Ovary (tissue), 9 donors: ENCODE data around the gene WWOX. TPM values are rescaled to one million over a fixed set of nuclear protein-coding genes. Genes with fewer than 3 reads are reported as not detected.

Experiments used
- DNase-seq, 5 donors: peaks; one replicate each; pipeline ENCODE4 v3.0.0-alpha.2; 2019 to 2020
- H3K27ac ChIP-seq, 2 donors: fragments of 200-600 bp; one replicate each; pipeline versions ENCODE4 v1.5.1 to v1.8.0; 2019 to 2022
- H3K27me3 ChIP-seq: fragments of 200-600 bp; one replicate; pipeline ENCODE4 v1.8.0; 2022
- H3K36me3 ChIP-seq: fragments of 200-600 bp; sonication (generic); one replicate; pipeline ENCODE4 v1.5.1; 2019
- H3K4me1 ChIP-seq: one replicate; pipeline ENCODE4 v1.8.1; 2013; ENCODE audit warnings: mild to moderate bottlenecking, moderate library complexity; ENCODE audit not compliant: insufficient read depth
- H3K4me3 ChIP-seq: fragments of 200-600 bp; sonication (generic); one replicate; pipeline ENCODE4 v1.5.1; 2017
- H3K9me3 ChIP-seq, 2 donors: fragments of 200-600 bp in 1 of 2; sonication (generic) in 1 of 2; one replicate each; pipeline versions ENCODE4 v1.5.1 to v1.8.1; 2013 to 2019; ENCODE audit warnings: mild to moderate bottlenecking in 1 of 2, moderate library complexity in 1 of 2
- CTCF ChIP-seq, 3 donors: fragments of 450-650 bp in 2 of 3; fragments of 200-600 bp in 1 of 3; IDR thresholded peaks; one replicate each; pipeline versions ENCODE4 v1.5.1 to v1.8.0; 2016 to 2022; ENCODE audit warnings: antibody characterized with exemption in 3 of 3, mild to moderate bottlenecking in 1 of 3
- EP300 ChIP-seq: sonication (generic); formaldehyde crosslinking; IDR thresholded peaks from one replicate; pipeline ENCODE4 v1.6.1; 2017; ENCODE audit warnings: antibody characterized with exemption
- POLR2A ChIP-seq: fragments of 450-650 bp; IDR thresholded peaks from one replicate; pipeline ENCODE4 v1.6.1; 2017; ENCODE audit warnings: antibody characterized with exemption, mild to moderate bottlenecking, moderate library complexity
- WGBS, 3 donors: extraction: QIAGEN DNeasy Blood & Tissue Kit in 1 of 3; methylation state at CpG; one replicate each; pipeline versions ENCODE4 v1.1.5 to v1.1.7; 2013 to 2017; 5-methylcytosine and 5-hydroxymethylcytosine counted together
- intact Hi-C, 4 donors: fragments of 100-400 bp; cut with DNase I; formaldehyde crosslinking; loops; one replicate each; pipeline versions ENCODE4 v1.11.0 to v1.15.1; 2022 to 2023
- polyA plus RNA-seq, 2 donors: library from polyadenylated mRNA; stranded (reverse); fragments of 200-250 nt in 1 of 2; fragments of 350-450 nt in 1 of 2; fragmentation: Illumina TruSeq in 1 of 2; extraction: RNeasy Lipid Tissue Mini Kit (QIAGEN cat#74804) in 1 of 2; gene quantifications; one replicate each; pipeline ENCODE4 v1.2.3, GENCODE V29; 2013 to 2014
- total RNA-seq, 7 donors: library from RNA; depleted of rRNA in 2 of 7; stranded (reverse); fragments of >200 nt in 2 of 7; fragmentation: NEBNext Ultra II Directional in 3 of 7; extraction: Animal tissue kit (Norgen Biotek cat#: 25700) in 3 of 7; gene quantifications; one replicate each; pipeline versions ENCODE4 v1.1.0 to v1.2.4, GENCODE V29; 2016 to 2023
- donor health status: DM: no; HTN: no; CAD: no; lungs with moderate emphysema.
- donor health status: DM: no; HTN: no; CAD: no.
- donor health status: Bipolar disorder and iron deficiency.
- donor health status: DM: yes; HTN: yes; CAD: no.
- donor health status: DM: no; HTN: no; CAD: no.
- donor health status: DM: yes; HTN: yes; CAD: no.

Gene WWOX
- total and polyA plus RNA-seq, 9 donors = 11.0 to 40.5 (median 25.2) TPM

DNA sequence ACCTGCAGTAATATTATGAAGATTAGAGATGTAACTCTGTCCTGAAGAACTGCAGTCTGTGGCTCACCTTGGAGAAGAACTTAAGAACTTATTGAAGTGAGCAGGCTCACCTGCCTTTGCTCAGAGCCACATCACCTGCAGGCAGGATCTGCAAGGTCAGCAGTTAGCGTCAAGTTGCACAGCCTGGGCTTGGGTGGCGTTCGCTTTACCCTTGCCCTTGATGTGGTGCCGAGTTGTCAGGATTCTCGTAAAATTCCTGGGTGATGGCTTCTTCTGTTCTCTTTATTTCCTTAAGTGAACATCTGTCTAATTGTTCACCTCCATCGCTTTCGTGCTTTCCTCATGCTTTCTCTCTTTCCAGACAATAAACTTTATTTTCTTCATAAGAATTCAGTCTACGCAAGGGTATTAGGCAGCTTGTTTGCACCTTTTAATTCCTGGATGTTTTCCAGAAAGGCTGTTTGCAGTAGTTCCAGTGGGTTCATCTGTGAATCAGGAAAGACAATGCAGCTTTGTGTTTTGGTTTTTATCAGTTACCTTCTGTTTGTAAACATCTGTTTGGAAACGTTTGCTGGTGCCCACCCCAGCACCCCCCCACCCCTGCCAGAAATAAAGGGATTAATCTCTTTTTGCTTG lies 254.3 kb downstream of the WWOX start:
- no peak overlapping the region for H3K27ac ChIP-seq
- H3K9me3 ChIP-seq = no peaks in the 10 kb centered on the region
- no peak for DNase-seq
- intact Hi-C loops = no loop called here
- H3K27me3 ChIP-seq = no peaks in the 10 kb centered on the region
- no peak overlapping the region for H3K4me3 ChIP-seq
- TF ChIP-seq CTCF (IDR thresholded peaks at IDR 0.05) (no peak), POLR2A (no peak), EP300 (no peak)
- 70 to 76% (median 73%) methylated on average over 9 of the region's 9 CpGs for WGBS, 3 donors
- no peaks in the 10 kb centered on the region for H3K36me3 ChIP-seq
- H3K4me1 ChIP-seq = no peaks in the 10 kb centered on the region

- intact Hi-C loops = no loop called here
- TF ChIP-seq POLR2A (no peak), EP300 (no peak), CTCF (IDR thresholded peaks at IDR 0.05) (no peak)
- WGBS, 3 donors = 70 to 78% (median 78%) methylated on average over 6 of the region's 6 CpGs
Observed at GRCh38 chr16:78362524-78363135, 263.2 kb downstream of the WWOX start.

DNA sequence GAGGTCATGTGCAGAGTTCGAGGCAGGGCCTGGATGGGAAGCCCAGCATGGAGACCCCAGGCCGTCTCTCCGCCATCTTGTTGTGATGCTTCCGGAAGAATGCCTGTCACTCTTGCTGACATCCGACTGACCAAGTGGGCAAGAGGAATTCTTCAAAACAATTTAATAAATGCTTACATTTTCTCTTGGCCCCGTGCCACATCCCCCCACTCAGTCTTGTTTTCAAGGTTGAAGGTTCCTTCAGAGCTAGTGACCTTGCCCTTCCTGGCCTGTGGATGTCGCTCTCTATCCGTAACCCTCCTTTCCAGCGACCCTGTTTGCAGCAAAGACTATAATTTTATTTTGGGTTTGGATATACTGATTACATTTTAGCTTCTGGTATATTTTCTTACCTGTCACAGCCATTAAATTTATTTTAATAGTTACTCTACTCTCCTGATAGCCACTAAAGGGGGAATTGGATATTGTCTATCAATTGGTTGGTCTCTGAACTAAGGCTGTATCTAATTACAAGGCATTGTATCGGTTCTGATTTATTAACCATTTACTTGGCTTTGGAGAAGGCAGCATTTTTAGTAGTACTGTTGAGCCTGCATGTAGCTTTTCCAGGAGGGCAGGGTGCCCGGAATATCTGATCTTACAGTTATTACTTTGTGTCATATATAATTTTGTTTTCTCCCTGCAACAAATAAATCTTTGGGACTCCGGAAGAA lies 264.5 kb downstream of the WWOX start:
- TF ChIP-seq EP300 (no peak), POLR2A (no peak), CTCF (IDR thresholded peaks at IDR 0.05) (no peak)
- WGBS, 3 donors = 75 to 77% (median 76%) methylated on average over 12 of the region's 12 CpGs
- no peaks in the 10 kb centered on the region for H3K4me1 ChIP-seq
- no peaks in the 10 kb centered on the region for H3K36me3 ChIP-seq
- DNase-seq = no peak
- no peak overlapping the region for H3K27ac ChIP-seq
- no peak overlapping the region for H3K4me3 ChIP-seq
- no peaks in the 10 kb centered on the region for H3K27me3 ChIP-seq
- intact Hi-C loops = no loop called here
- H3K9me3 ChIP-seq = no peaks in the 10 kb centered on the region

More at GRCh38 chr16:78362524-78363135, 263.2 kb downstream of the WWOX start:
- no peaks in the 10 kb centered on the region for H3K36me3 ChIP-seq
- H3K4me3 ChIP-seq = no peak overlapping the region
- DNase-seq = no peak
- no peaks in the 10 kb centered on the region for H3K27me3 ChIP-seq
- H3K9me3 ChIP-seq = no peaks in the 10 kb centered on the region
- H3K27ac ChIP-seq = no peak overlapping the region
- H3K4me1 ChIP-seq = no peaks in the 10 kb centered on the region

GRCh38 chr16:78364556-78364880 lies 265.1 kb downstream of the WWOX start:
- 15 to 37% (median 22%) methylated on average over 3 of the region's 3 CpGs for WGBS, 3 donors
- no peak overlapping the region for H3K4me3 ChIP-seq
- H3K4me1 ChIP-seq = no peaks in the 10 kb centered on the region
- H3K36me3 ChIP-seq = no peaks in the 10 kb centered on the region
- no peaks in the 10 kb centered on the region for H3K9me3 ChIP-seq
- no peaks in the 10 kb centered on the region for H3K27me3 ChIP-seq
- intact Hi-C loops = no loop called here
- TF ChIP-seq CTCF (IDR thresholded peaks at IDR 0.05) (no peak), EP300 (no peak), POLR2A (no peak)
- no peak for DNase-seq
- no peak overlapping the region for H3K27ac ChIP-seq
